SK-N-SH (cell line): Measurements from ENCODE around the gene ADAMTS16.

ENCODE experiments used
- CHD2 ChIP-seq: fragments of 150-350 bp; IDR thresholded peaks from 2 replicates; pipeline ENCODE4 v1.6.1; 2018; ENCODE audit warnings: low read length; ENCODE audit not compliant: partially characterized antibody
- CTCF ChIP-seq: fragments of 200-600 bp; sonication (generic); IDR thresholded peaks from 2 replicates; pipeline ENCODE4 v1.6.1; 2017; ENCODE audit warnings: antibody characterized with exemption, mild to moderate bottlenecking, moderate library complexity
- EZH2phosphoT487 ChIP-seq: fragments of 200-600 bp; sonication (generic); IDR thresholded peaks from 2 replicates; pipeline ENCODE4 v1.6.1; 2017; ENCODE audit warnings: low read depth, mixed run types, mild to moderate bottlenecking, antibody characterized with exemption, moderate library complexity, borderline replicate concordance
- GATA2 ChIP-seq: sonication (generic); formaldehyde crosslinking; IDR thresholded peaks from 2 replicates; pipeline ENCODE4 v1.5.0; 2020; ENCODE audit warnings: mild to moderate bottlenecking, missing genetic modification reagents
- JUND ChIP-seq: IDR thresholded peaks from 2 replicates; pipeline ENCODE4 v1.4.0; 2012
- NFIC ChIP-seq: IDR thresholded peaks from 2 replicates; pipeline ENCODE4 v1.4.0; 2012; ENCODE audit warnings: borderline replicate concordance
- POLR2AphosphoS5 ChIP-seq: IDR thresholded peaks from 2 replicates; pipeline ENCODE4 v1.6.1; 2012; ENCODE audit warnings: low read depth, low read length
- REST ChIP-seq: IDR thresholded peaks from 2 replicates; pipeline ENCODE4 v1.6.1; 2012; ENCODE audit warnings: mild to moderate bottlenecking, low read depth, low read length, moderate library complexity
- SMC3 ChIP-seq: IDR thresholded peaks from 2 replicates; pipeline ENCODE4 v1.6.1; 2012; ENCODE audit warnings: low read depth, low read length, improper control_type of control experiment
- TAF1 ChIP-seq: IDR thresholded peaks from 2 replicates; pipeline ENCODE4 v1.6.1; 2012; ENCODE audit warnings: low read depth, mild to moderate bottlenecking, low read length, moderate library complexity, borderline replicate concordance
- TCF12 ChIP-seq: IDR thresholded peaks from 2 replicates; pipeline ENCODE4 v1.4.0; 2012
- ZBTB33 ChIP-seq: IDR thresholded peaks from 2 replicates; pipeline ENCODE4 v1.4.0; 2012; ENCODE audit warnings: low read depth, borderline replicate concordance

GRCh38 chr5:5139336-5139776 lies 774 bp upstream of the ADAMTS16 start:
- no peak for TF ChIP-seq CTCF
- no peak for TF ChIP-seq ZBTB33
- TF ChIP-seq SMC3, result no peak
- no peak for TF ChIP-seq NFIC
- no peak for TF ChIP-seq TCF12
- no peak for TF ChIP-seq REST
- TF ChIP-seq GATA2 (CRISPR knock-in tag), result no peak
- no peak for TF ChIP-seq POLR2AphosphoS5
- no peak for TF ChIP-seq TAF1
- no peak for TF ChIP-seq JUND
- TF ChIP-seq EZH2phosphoT487, result no peak
- no peak for TF ChIP-seq CHD2
